ENCODE results near the gene ZACN. TPM values are rescaled to one million over a fixed set of nuclear protein-coding genes. Genes with fewer than 3 reads are reported as not detected.

Gene ZACN
- total RNA-seq, 1 donor from 2014 or later = 0.23 TPM

- Mint-ChIP-seq H3K9me3 (ENCODE audit: unreplicated experiment) (no peaks in the 10 kb centered on the region), H3K4me3 (ENCODE audit: unreplicated experiment) (peak overlapping the region; percentile 69), H3K27me3 (ENCODE audit: low read depth, unreplicated experiment) (peaks cover 26% of the 10 kb centered on the region), H3K4me1 (ENCODE audit: low read depth, unreplicated experiment) (peaks cover 18% of the 10 kb centered on the region), H3K36me3 (ENCODE audit: low read depth, unreplicated experiment) (peaks cover 14% of the 10 kb centered on the region), H3K27ac (ENCODE audit: unreplicated experiment) (no peak overlapping the region)
- Histone ChIP-seq H3K9ac (ENCODE audit: low read length) (no peak overlapping the region), H3K4me1 (ENCODE audit: insufficient read depth, low read length) (peaks cover 2% of the 10 kb centered on the region), H3K4me3 (ENCODE audit: insufficient read depth, low read depth, low read length) (no peak overlapping the region), H3K27me3 (ENCODE audit: insufficient read depth, low read length) (peaks cover 41% of the 10 kb centered on the region), H3K4me2 (ENCODE audit: low read length) (no peak overlapping the region), H3K36me3 (ENCODE audit: insufficient read depth, low read length) (peaks cover 7% of the 10 kb centered on the region), H3K27ac (ENCODE audit: low read depth, low read length) (no peak overlapping the region), H4K20me1 (ENCODE audit: insufficient read depth, low read length) (peaks cover 28% of the 10 kb centered on the region), H2AFZ (ENCODE audit: low read depth, low read length) (no peak overlapping the region), H3K79me2 (ENCODE audit: insufficient read depth, low read length) (no peaks in the 10 kb centered on the region), H3K9me3 (ENCODE audit: insufficient read depth, low read depth, low read length) (no peaks in the 10 kb centered on the region)
- TF ChIP-seq EZH2 (IDR thresholded peaks at IDR 0.05; ENCODE audit: insufficient read depth, low read length) = no peak
- TF ChIP-seq CTCF (IDR thresholded peaks at IDR 0.05; ENCODE audit: insufficient read depth, low read depth, low read length) = no peak
- DNase-seq (ENCODE audit: low read depth) (no peak), FAIRE-seq (no peak)
Measured at GRCh38 chr17:76081295-76082210, 2.6 kb downstream of the ZACN start.

GRCh38 chr17:76082326-76083251 is 3.6 kb downstream of the ZACN start:
- Histone ChIP-seq H3K9ac (ENCODE audit: low read length) (no peak overlapping the region), H3K27me3 (ENCODE audit: insufficient read depth, low read length) (peaks cover 30% of the 10 kb centered on the region), H3K36me3 (ENCODE audit: insufficient read depth, low read length) (peaks cover 9% of the 10 kb centered on the region), H3K4me1 (ENCODE audit: insufficient read depth, low read length) (no peaks in the 10 kb centered on the region), H3K4me3 (ENCODE audit: insufficient read depth, low read depth, low read length) (no peak overlapping the region), H4K20me1 (ENCODE audit: insufficient read depth, low read length) (peaks cover 28% of the 10 kb centered on the region), H3K79me2 (ENCODE audit: insufficient read depth, low read length) (no peaks in the 10 kb centered on the region), H2AFZ (ENCODE audit: low read depth, low read length) (no peak overlapping the region), H3K4me2 (ENCODE audit: low read length) (no peak overlapping the region), H3K27ac (ENCODE audit: low read depth, low read length) (no peak overlapping the region), H3K9me3 (ENCODE audit: insufficient read depth, low read depth, low read length) (no peaks in the 10 kb centered on the region)
- peaks cover 18% of the 10 kb centered on the region for H3K4me1 Mint-ChIP-seq (ENCODE audit: low read depth, unreplicated experiment)
- peaks cover 14% of the 10 kb centered on the region for H3K36me3 Mint-ChIP-seq (ENCODE audit: low read depth, unreplicated experiment)
- H3K27ac Mint-ChIP-seq (ENCODE audit: unreplicated experiment) = peak overlapping the region; percentile 85
- TF ChIP-seq CTCF (IDR thresholded peaks at IDR 0.05; ENCODE audit: insufficient read depth, low read depth, low read length) (no peak), EZH2 (IDR thresholded peaks at IDR 0.05; ENCODE audit: insufficient read depth, low read length) (no peak)
- no peaks in the 10 kb centered on the region for H3K9me3 Mint-ChIP-seq (ENCODE audit: unreplicated experiment)
- FAIRE-seq (no peak), DNase-seq (ENCODE audit: low read depth) (no peak)
- H3K4me3 Mint-ChIP-seq (ENCODE audit: unreplicated experiment) = no peak overlapping the region
- peaks cover 18% of the 10 kb centered on the region for H3K27me3 Mint-ChIP-seq (ENCODE audit: low read depth, unreplicated experiment)

Measured in astrocyte (in vitro differentiated cells and primary cell).